H1 (cell line): Measurements from ENCODE around the gene DHX57. TPM values are rescaled to one million over a fixed set of nuclear protein-coding genes. Genes with fewer than 3 reads are reported as not detected.

Experiments used
- CTCF ChIA-PET: fragments of 300-600 bp; sonication (Branson Sonifier 250); formaldehyde crosslinking; loops from one replicate; lab custom pipeline; 2021; ENCODE audit not compliant: partially characterized antibody; lab: Charles Lee
- POLR2A ChIA-PET: fragments of 300-600 bp; sonication (Branson Sonifier 250); formaldehyde crosslinking; loops from one replicate; lab custom pipeline; 2021; ENCODE audit warnings: inconsistent platforms; ENCODE audit not compliant: partially characterized antibody; lab: Charles Lee
- DNase-seq, 2 experiments: peaks; one replicate each; pipeline versions ENCODE4 v3.0.0 to v3.0.0-alpha.2; 2010 to 2022; ENCODE audit warnings: low spot score in 2 of 2, low read depth in 1 of 2, mixed read lengths in 1 of 2
- FAIRE-seq: peaks from 2 replicates; lab custom pipeline; 2011; peaks lifted over from hg19 to GRCh38; lab: Jason Lieb, UNC
- H2AFZ ChIP-seq: 2 replicates; pipeline ENCODE4 v1.8.1; 2012; ENCODE audit warnings: low read length, inconsistent platforms
- H2AK5ac ChIP-seq: 2 replicates; pipeline ENCODE4 v1.6.1; 2013; ENCODE audit warnings: low read depth, low read length
- H2BK120ac ChIP-seq: replicated peaks from 2 replicates; pipeline ENCODE3; 2013; ENCODE audit warnings: low read depth, low read length, inconsistent platforms
- H2BK12ac ChIP-seq: 2 replicates; pipeline ENCODE4 v1.6.1; 2013; ENCODE audit warnings: low read depth, low read length
- H2BK15ac ChIP-seq: 2 replicates; pipeline ENCODE4 v1.6.1; 2013; ENCODE audit warnings: low read length
- H2BK20ac ChIP-seq: 2 replicates; pipeline ENCODE4 v1.6.1; 2013; ENCODE audit warnings: low read length
- H2BK5ac ChIP-seq: 2 replicates; pipeline ENCODE4 v1.6.1; 2013; ENCODE audit warnings: low read depth, low read length
- H3K14ac ChIP-seq: 2 replicates; pipeline ENCODE4 v1.6.1; 2013; ENCODE audit warnings: inconsistent platforms; ENCODE audit not compliant: insufficient read length
- H3K18ac ChIP-seq: 2 replicates; pipeline ENCODE4 v1.6.1; 2013; ENCODE audit warnings: low read length; ENCODE audit errors: extremely low read depth
- H3K23ac ChIP-seq: 2 replicates; pipeline ENCODE4 v1.6.1; 2013; ENCODE audit warnings: inconsistent platforms; ENCODE audit not compliant: insufficient read length
- H3K23me2 ChIP-seq: 2 replicates; pipeline ENCODE4 v1.6.1; 2013; ENCODE audit warnings: low read depth, low read length
- H3K27ac ChIP-seq: 2 replicates; pipeline ENCODE4 v1.6.1; 2011; ENCODE audit warnings: low read depth, low read length, inconsistent platforms
- H3K27me3 ChIP-seq, 4 experiments: replicated peaks in 1 of 4; 1 replicate in 1 of 4; 2 replicates in 3 of 4; pipeline versions ENCODE4 v1.6.1 to v1.8.1; 2011 to 2013; ENCODE audit warnings: low read length in 3 of 4, mild to moderate bottlenecking in 3 of 4, inconsistent platforms in 2 of 4, mixed read lengths in 2 of 4, moderate library complexity in 1 of 4; ENCODE audit not compliant: control insufficient read depth in 3 of 4, insufficient read depth in 3 of 4; ENCODE audit errors: extremely low read depth in 1 of 4
- H3K36me3 ChIP-seq, 4 experiments: 2 replicates each; pipeline versions ENCODE4 v1.6.1 to v1.8.1; 2011 to 2013; ENCODE audit warnings: mild to moderate bottlenecking in 4 of 4, low read length in 3 of 4, moderate library complexity in 2 of 4, control low read depth in 1 of 4, inconsistent platforms in 1 of 4; ENCODE audit not compliant: insufficient read depth in 4 of 4, control insufficient read depth in 2 of 4
- H3K4ac ChIP-seq: replicated peaks from 2 replicates; pipeline ENCODE3; 2013; ENCODE audit warnings: low read length, low read depth, mixed read lengths, inconsistent platforms; ENCODE audit not compliant: insufficient read length
- H3K4me1 ChIP-seq, 4 experiments: replicated peaks in 1 of 4; 1 replicate in 1 of 4; 2 replicates in 3 of 4; pipeline versions ENCODE4 v1.6.1 to v1.8.1; 2011 to 2013; ENCODE audit warnings: low read length in 3 of 4, inconsistent platforms in 2 of 4, mixed read lengths in 1 of 4; ENCODE audit not compliant: insufficient read depth in 4 of 4, control insufficient read depth in 3 of 4
- H3K4me2 ChIP-seq, 2 experiments: 2 replicates each; pipeline versions ENCODE4 v1.6.1 to v1.8.1; 2011 to 2013; ENCODE audit warnings: low read depth in 2 of 2, low read length in 2 of 2, control low read depth in 1 of 2, inconsistent platforms in 1 of 2, mild to moderate bottlenecking in 1 of 2; ENCODE audit not compliant: insufficient read depth in 1 of 2
- H3K4me3 ChIP-seq, 4 experiments: fragments of 200-600, 300-600 bp in 1 of 4; sonication (generic), shearing (Covaris generic), sonication (Bioruptor Twin) in 1 of 4; 2 replicates each; pipeline versions ENCODE4 v1.5.1 to v1.8.1; 2011 to 2016; ENCODE audit warnings: low read length in 4 of 4, low read depth in 3 of 4, control low read depth in 2 of 4, inconsistent platforms in 2 of 4, mild to moderate bottlenecking in 2 of 4, mixed read lengths in 1 of 4, moderate library complexity in 1 of 4; ENCODE audit not compliant: insufficient read depth in 2 of 4; ENCODE audit errors: extremely low read depth in 1 of 4
- H3K56ac ChIP-seq: replicated peaks from 2 replicates; pipeline ENCODE3; 2013; ENCODE audit warnings: low read depth, mild to moderate bottlenecking, mixed read lengths, low read length, inconsistent platforms; ENCODE audit not compliant: insufficient read length
- H3K79me1 ChIP-seq: 2 replicates; pipeline ENCODE4 v1.6.1; 2013; ENCODE audit warnings: low read depth, low read length, control low read depth
- H3K79me2 ChIP-seq, 2 experiments: 2 replicates each; pipeline versions ENCODE4 v1.6.1 to v1.8.1; 2012 to 2013; ENCODE audit warnings: low read length in 2 of 2, mild to moderate bottlenecking in 2 of 2, inconsistent platforms in 1 of 2; ENCODE audit not compliant: insufficient read depth in 2 of 2, control insufficient read depth in 1 of 2
- H3K9ac ChIP-seq, 4 experiments: replicated peaks in 1 of 4; 1 replicate in 1 of 4; 2 replicates in 3 of 4; pipeline versions ENCODE4 v1.6.1 to v1.8.1; 2011 to 2013; ENCODE audit warnings: low read depth in 3 of 4, low read length in 3 of 4, control low read depth in 2 of 4, mild to moderate bottlenecking in 2 of 4, moderate library complexity in 2 of 4, inconsistent platforms in 1 of 4; ENCODE audit errors: extremely low read depth in 1 of 4
- H3K9me3 ChIP-seq, 2 experiments: 2 replicates each; pipeline versions ENCODE4 v1.6.1 to v1.8.1; 2012 to 2013; ENCODE audit warnings: mild to moderate bottlenecking in 2 of 2, moderate library complexity in 2 of 2, control low read depth in 1 of 2, inconsistent platforms in 1 of 2, low read depth in 1 of 2, low read length in 1 of 2, mixed read lengths in 1 of 2; ENCODE audit not compliant: insufficient read depth in 2 of 2
- H4K20me1 ChIP-seq, 2 experiments: replicated peaks in 1 of 2; 2 replicates each; pipeline versions ENCODE3 to v1.8.1; 2011 to 2013; ENCODE audit warnings: inconsistent platforms in 2 of 2, low read length in 2 of 2, mild to moderate bottlenecking in 1 of 2; ENCODE audit not compliant: insufficient read depth in 2 of 2, control insufficient read depth in 1 of 2
- H4K5ac ChIP-seq: 2 replicates; pipeline ENCODE4 v1.6.1; 2013; ENCODE audit warnings: low read length, low read depth, mixed read lengths, inconsistent platforms; ENCODE audit not compliant: insufficient read length
- H4K8ac ChIP-seq: 2 replicates; pipeline ENCODE4 v1.8.0; 2013; ENCODE audit warnings: mild to moderate bottlenecking, moderate library complexity, low read length, inconsistent platforms; ENCODE audit not compliant: insufficient read depth; ENCODE audit errors: extremely low read depth
- H4K91ac ChIP-seq: replicated peaks from 2 replicates; pipeline ENCODE3; 2013; ENCODE audit warnings: low read length, mixed read lengths, inconsistent platforms; ENCODE audit not compliant: insufficient read length
- SAP30 ChIP-seq: fragments of 300-600 bp; sonication (generic); IDR thresholded peaks from 2 replicates; pipeline ENCODE4 v1.7.1; 2012; ENCODE audit warnings: low read length, moderate library complexity, mild to moderate bottlenecking, inconsistent platforms; ENCODE audit not compliant: insufficient read depth, insufficient replicate concordance
- WGBS, 2 experiments: shearing (Covaris generic) in 1 of 2; methylation state at CpG; one replicate each; pipeline versions ENCODE4 v1.1.6 to v1.1.7; 2013 to 2015; ENCODE audit warnings: low lambda C conversion rate in 2 of 2, mixed read lengths in 2 of 2, inconsistent platforms in 1 of 2, low coverage in 1 of 2, missing lambda C conversion rate in 1 of 2; ENCODE audit not compliant: insufficient replicate concordance in 2 of 2, insufficient coverage in 1 of 2, insufficient read length in 1 of 2; ENCODE audit errors: extremely low coverage in 1 of 2, missing lambda C conversion rate in 1 of 2; 5-methylcytosine and 5-hydroxymethylcytosine counted together
- polyA plus RNA-seq, 7 experiments: library from polyadenylated mRNA; depleted of rRNA in 3 of 7; stranded (reverse) in 5 of 7; unstranded in 2 of 7; fragments of >200 nt in 5 of 7; fragments of 200-250 nt in 2 of 7; gene quantifications; 1 replicate in 5 of 7; 2 replicates in 1 of 7; 4 replicates in 1 of 7; pipeline versions ENCODE4 v1.2.1 to v1.2.3, GENCODE V29; 2011 to 2013; ENCODE audit warnings: missing spikeins in 2 of 7, mixed read lengths in 2 of 7
- total RNA-seq: library from RNA; stranded (reverse); fragmentation: NEBNext Ultra II Directional; extraction: Animal tissue kit (Norgen Biotek cat#: 25700); gene quantifications from 2 replicates; pipeline ENCODE4 v1.2.1, GENCODE V29; 2021

Gene DHX57
- total and polyA plus RNA-seq, 2 of the 8 experiments (the other 6 are each of a cell fraction or from before 2014, with no cell fraction given): 10.7 to 32.9 TPM

- FAIRE-seq (no peak), DNase-seq (no peak)
- no peak overlapping the region for H2BK15ac ChIP-seq
- no peak overlapping the region for H3K14ac ChIP-seq
- H2BK120ac ChIP-seq: no peak overlapping the region
- no peaks in the 10 kb centered on the region for H3K9me3 ChIP-seq
- H3K36me3 ChIP-seq: no peaks in the 10 kb centered on the region
- no peak overlapping the region for H4K91ac ChIP-seq
- no peak overlapping the region for H4K5ac ChIP-seq
- H4K8ac ChIP-seq: no peak overlapping the region
- H3K4me3 ChIP-seq: no peak overlapping the region
- no peak overlapping the region for H3K4ac ChIP-seq
- H2BK5ac ChIP-seq: no peak overlapping the region
- 85% methylated on average over 14 of the region's 14 CpGs; no CpG with 5 or more reads in 1 of the 2 experiments for WGBS, 2 experiments
- H3K4me1 ChIP-seq: no peaks in the 10 kb centered on the region
- H3K23ac ChIP-seq: no peak overlapping the region
- H3K18ac ChIP-seq: no peak overlapping the region
- ChIA-PET POLR2A (interaction anchor here (0.7 kb wide), 1 partner anchor 39 kb away, joined by 3 read pairs; no protein-coding TSS in a partner anchor), CTCF (interaction anchor here (0.6 to 0.7 kb wide), 2 partner anchors 234 to 439 kb away, joined by 3 to 4 read pairs; no protein-coding TSS in a partner anchor)
- H3K9ac ChIP-seq: no peak overlapping the region
- no peak overlapping the region for H3K4me2 ChIP-seq
- H3K27me3 ChIP-seq: no peaks in the 10 kb centered on the region
- H3K56ac ChIP-seq: no peak overlapping the region
- no peak overlapping the region for H2BK12ac ChIP-seq
- H3K79me1 ChIP-seq: no peaks in the 10 kb centered on the region
- no peaks in the 10 kb centered on the region for H3K23me2 ChIP-seq
- TF ChIP-seq SAP30: no peak
- H4K20me1 ChIP-seq: no peaks in the 10 kb centered on the region
- no peak overlapping the region for H2BK20ac ChIP-seq
- H2AK5ac ChIP-seq: no peak overlapping the region
- H3K79me2 ChIP-seq: no peaks in the 10 kb centered on the region
- no peak overlapping the region for H3K27ac ChIP-seq
- H2AFZ ChIP-seq: no peak overlapping the region
These were observed 86.0 kb downstream of the DHX57 start for GRCh38 chr2:38789691-38790090.
